ENCODE data around the gene DPYSL4.

The DPYSL4 gene

GRCh38 chr10:132230557-132231210 is 43.9 kb downstream of the DPYSL4 start:
- no peak for DNase-seq

GRCh38 chr10:132231656-132232022 is 44.9 kb downstream of the DPYSL4 start:
- no peak for DNase-seq

GRCh38 chr10:132232023-132232951 is 45.5 kb downstream of the DPYSL4 start:
- peak; percentile 99 for DNase-seq

DNA sequence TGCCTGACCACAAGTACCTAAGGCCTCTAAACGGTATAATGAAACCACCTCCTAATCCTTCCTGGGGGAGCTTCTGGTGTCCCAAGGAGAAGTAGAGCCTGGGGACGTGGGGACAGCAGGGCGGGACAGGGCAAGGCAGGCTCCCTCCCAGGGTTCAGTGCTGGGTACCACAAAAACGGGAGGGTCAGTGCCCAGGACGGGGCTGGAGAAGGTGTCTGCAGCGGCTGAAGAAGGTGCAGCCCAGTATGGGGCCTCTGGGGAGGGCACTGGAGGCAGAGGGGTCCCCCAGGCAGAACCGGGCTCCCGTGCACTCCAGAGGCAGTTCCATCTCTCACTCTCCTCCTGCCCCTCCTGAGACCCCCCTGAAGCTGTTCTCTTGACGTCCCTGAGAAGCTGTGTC is 46.2 kb downstream of the DPYSL4 start:
- DNase-seq = no peak

- DNase-seq = no peak
Observed at GRCh38 chr10:132233501-132234085, 46.8 kb downstream of the DPYSL4 start.

GRCh38 chr10:132234860-132235259 is 48.1 kb downstream of the DPYSL4 start:
- no peak for DNase-seq

DNA sequence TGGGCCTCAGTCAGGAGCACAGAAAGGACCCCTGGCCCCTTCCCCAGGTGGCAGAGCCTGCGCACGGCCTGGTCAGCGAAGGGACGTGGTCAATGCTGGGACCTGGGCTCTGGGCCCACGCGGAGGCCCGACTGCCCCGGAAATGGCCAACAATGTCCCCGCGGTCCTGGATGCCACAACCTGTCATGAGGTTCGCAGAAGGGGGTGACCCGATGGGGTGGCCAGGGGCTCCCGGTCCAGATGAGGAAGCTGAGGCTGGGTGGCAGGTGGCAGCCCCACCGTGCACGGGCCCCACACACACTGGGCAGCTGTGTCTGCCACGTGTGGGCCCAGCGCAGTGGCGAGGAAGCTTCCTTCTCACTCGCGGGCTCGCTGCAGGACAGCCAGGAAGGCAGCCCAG is 49.4 kb downstream of the DPYSL4 start:
- DNase-seq = no peak

GRCh38 chr10:132236881-132237280 is 50.1 kb downstream of the DPYSL4 start:
- no peak for DNase-seq

- no peak for DNase-seq
Observed at GRCh38 chr10:132237396-132237795, 50.6 kb downstream of the DPYSL4 start.

GRCh38 chr10:132237871-132238270 is 51.1 kb downstream of the DPYSL4 start:
- DNase-seq = peak; percentile 38

DNA sequence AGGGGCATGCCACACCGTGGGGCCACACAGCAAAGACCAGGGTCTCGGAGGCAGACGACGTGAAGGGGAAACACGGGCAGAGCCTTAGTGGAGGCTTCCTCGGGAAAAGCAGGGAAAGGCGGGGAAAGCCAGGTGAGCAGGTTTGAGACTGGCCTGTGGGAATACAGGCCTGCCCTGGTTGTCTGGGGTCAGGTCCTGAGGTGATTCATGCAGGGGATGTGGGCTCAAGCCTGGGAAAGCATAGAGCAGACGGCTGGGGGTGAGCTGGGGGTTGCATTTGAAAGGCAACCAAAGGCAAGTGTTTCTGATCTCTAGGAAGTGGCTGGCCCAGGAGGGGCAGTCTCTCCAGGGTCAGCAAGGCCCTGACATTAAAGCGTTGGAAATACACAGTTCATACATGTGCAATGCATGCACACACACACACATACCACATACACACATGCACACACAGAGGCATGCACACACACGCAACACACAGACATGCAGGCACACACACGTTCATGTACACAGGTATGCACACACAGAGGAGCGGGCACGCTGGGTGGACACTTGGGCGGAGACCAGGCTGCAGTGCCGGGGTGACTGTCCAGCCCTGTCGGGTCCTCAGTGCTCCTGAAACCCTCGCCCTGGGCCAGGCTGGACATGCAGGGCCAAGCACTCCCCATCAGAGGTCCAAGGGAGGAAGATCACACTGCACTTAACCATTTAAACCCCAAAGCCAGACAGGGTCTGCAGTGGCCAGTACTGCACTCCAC is 51.8 kb downstream of the DPYSL4 start:
- DNase-seq = no peak

GRCh38 chr10:132239126-132240031 is 52.6 kb downstream of the DPYSL4 start:
- no peak for DNase-seq

DNA sequence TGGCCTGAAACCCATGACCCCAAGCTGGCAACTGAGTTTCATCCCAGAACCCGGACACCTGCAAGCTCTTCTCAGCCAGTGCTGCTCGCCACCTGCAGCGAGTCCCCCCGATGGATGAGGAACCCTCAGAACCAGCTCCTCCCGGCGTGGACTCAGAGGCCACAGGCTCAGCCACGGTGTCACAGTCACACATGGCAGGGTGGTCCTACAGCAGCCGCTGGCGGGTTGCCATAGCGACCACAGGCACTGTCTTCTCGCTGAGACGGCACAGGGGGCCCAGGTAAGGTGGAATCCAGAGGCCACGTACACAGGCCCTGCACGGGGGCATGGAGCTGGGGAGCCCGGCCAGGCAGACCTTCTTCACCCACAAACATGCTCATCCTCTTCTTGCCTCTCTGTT is 53.4 kb downstream of the DPYSL4 start:
- no peak for DNase-seq

DNA sequence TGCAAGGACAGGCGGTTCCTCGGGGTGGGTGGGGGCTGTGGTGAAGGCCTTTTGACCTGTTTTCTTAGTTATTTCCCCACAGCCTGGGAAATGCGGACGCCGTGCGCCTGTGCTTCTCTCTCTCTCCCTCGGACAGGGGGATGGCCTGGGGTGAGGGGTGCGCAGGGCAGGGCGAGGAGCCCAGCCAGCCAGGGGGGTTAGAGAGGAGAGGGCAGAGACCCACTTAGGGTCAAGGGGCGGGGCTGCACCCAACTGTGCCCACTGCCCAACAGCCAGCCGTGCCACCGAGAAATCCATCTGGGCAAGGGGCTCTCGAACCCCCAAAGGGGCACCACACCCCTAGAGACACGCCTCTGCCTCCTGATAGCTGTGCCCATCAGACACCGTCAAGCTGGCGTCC is 53.8 kb downstream of the DPYSL4 start:
- no peak for DNase-seq

DNA sequence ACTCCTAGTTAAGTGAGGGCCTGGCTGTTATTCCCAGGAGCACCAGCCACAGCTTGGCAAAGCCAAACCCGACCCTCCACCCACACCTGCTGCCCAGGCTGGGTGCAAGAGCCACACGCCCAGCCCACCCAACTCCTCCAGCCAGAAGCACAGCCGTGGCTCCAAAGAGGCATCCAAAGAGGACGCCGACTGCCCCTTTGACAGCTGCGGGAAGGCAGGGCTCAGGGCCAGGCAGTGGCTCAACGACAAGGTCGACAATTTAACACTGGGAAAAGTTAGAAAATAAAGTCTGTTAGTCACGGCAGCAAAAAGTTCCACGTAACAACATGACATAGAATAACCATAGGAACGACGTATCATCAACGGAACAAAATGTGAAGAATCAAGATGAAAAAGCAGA is 54.3 kb downstream of the DPYSL4 start:
- DNase-seq = no peak

DNA sequence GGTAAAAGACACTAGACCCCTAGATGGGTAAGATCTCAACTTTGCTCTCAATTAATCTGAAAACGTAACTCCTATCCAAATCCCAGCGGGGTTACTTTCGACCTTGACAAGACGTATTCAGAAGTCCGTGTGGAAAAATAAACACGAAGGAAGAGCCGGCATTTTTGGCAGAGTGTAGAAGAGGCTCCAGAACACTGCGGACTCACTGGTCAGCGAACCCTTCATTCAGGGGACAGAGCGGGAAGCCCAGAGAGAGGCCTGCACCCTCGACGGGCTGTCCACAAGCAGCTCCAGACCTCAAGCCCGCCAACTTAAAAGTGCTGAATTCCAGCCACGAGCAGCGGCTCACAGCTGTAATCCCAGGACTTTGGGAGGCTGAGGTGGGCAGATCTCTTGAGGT is 54.7 kb downstream of the DPYSL4 start:
- DNase-seq = no peak

- no peak for DNase-seq
Observed at GRCh38 chr10:132242103-132242840, 55.5 kb downstream of the DPYSL4 start.

GRCh38 chr10:132243141-132243540 is 56.4 kb downstream of the DPYSL4 start:
- no peak for DNase-seq

- no peak for DNase-seq
Observed at GRCh38 chr10:132243626-132244025, 56.9 kb downstream of the DPYSL4 start.

- no peak for DNase-seq
Observed at GRCh38 chr10:132245056-132245455, 58.3 kb downstream of the DPYSL4 start.

- DNase-seq = no peak
Observed at GRCh38 chr10:132246296-132246695, 59.5 kb downstream of the DPYSL4 start.
